Measurements from ENCODE around the gene TMEM109.

Gene TMEM109, protein sequence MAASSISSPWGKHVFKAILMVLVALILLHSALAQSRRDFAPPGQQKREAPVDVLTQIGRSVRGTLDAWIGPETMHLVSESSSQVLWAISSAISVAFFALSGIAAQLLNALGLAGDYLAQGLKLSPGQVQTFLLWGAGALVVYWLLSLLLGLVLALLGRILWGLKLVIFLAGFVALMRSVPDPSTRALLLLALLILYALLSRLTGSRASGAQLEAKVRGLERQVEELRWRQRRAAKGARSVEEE

DNA sequence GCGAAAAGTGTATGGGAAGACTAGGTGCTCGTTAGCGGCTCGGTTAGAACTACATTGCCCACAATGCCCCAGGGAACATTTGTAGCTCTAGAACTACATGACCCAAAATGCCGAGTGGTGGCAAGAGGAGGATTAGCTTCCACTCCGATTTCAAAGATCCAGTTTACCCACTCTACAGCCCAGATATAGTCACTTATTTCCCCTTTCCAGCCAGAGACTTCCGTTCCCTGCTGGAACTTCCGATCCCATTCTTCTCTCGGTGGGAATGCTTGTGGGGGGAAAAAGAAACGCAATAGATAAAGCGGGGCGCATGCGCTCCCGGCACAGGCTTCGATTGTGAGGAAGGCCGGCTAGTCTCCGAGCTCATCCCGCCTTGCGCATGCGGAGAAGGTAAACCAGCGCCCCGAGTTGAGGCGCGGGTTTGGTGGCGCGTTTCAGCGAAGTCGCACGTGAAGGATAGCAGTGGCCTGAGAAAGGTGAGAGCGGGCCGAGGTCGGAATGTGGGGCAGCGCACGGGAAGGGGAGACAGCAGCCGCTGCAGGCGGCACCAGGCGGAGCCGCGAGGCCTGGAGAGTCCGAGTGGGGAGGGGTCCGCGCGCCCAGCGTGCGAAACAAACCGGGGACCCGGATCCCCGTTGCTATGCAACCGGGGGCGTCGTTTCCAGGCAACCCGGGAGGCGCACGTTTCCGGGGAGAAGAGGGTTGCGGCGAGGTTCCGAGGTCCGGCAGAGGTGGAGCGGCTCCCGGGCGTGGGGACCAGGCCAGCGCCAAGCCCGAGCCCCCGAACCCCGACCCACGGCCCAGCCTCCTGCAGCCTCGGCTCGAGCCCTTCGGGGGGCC is at the start of gene TMEM109:
TMEM109 (plus strand) TSS at position 366 of the 840 bp plus-strand sequence. CDS start 5,536 bp downstream, outside the sequence.
- TF ChIP-seq YY1 (IDR thresholded peaks at IDR 0.05; ENCODE audit: insufficient read depth, insufficient read length) (no peak), ZNF274 (IDR thresholded peaks at IDR 0.05; ENCODE audit: low read depth, low read length) (no peak), SUZ12 (IDR thresholded peaks at IDR 0.05; ENCODE audit: extremely low read depth, insufficient read depth, insufficient read length) (no peak)
- DNase-seq (ENCODE audit: low read depth, low spot score): peak; percentile 84

DNA sequence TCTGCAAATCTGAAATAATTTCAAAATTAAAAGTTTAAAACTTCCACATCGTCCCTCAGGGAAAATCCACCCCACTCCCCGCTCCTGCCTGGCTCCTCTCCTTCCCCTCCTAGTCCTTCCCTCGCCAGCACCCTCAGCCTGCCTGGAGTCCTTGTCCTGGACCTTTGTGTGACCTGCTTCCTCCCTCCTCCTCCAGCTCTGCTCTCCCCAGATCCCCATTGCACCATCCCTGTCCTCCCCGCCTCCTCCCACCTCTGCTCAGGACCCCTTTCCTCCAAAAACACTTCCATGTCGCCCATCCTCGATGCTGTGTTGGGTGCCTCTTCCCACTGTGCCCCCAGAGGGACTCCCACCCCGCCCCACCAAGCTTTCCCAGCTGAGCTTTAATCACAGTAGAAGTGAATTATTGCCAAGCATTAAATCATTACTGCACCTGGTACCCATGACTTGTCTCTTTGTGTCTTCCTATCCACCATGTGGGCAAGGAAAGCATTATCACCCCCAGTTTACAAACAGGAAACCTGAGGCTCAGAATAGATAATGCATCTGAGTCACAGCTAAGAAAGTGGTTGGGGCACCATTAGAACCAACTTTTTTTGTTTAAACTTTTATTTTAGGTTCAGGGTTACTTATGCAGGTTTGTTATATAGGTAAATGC is 49.0 kb upstream of the TMEM109 start:
- H3K9me3 ChIP-seq (ENCODE audit: insufficient read depth, low read length): no peaks in the 10 kb centered on the region
- H3K4me1 ChIP-seq (ENCODE audit: insufficient read depth, insufficient read length): peaks cover 9% of the 10 kb centered on the region
- H3K27me3 ChIP-seq (ENCODE audit: insufficient read depth, insufficient read length): no peaks in the 10 kb centered on the region
- no peak for TF ChIP-seq YY1 (IDR thresholded peaks at IDR 0.05; ENCODE audit: insufficient read depth, insufficient read length)
- no peak for DNase-seq (ENCODE audit: low read depth, low spot score)
- no peak overlapping the region for H3K4me3 ChIP-seq (ENCODE audit: insufficient read length, low read depth)
- no peaks in the 10 kb centered on the region for H3K36me3 ChIP-seq (ENCODE audit: insufficient read depth, insufficient read length, low read length)
- no peak overlapping the region for H3K9ac ChIP-seq (ENCODE audit: insufficient read length, low read depth)

More for the DNA sequence above, at the start of gene TMEM109:
- H3K4me3 ChIP-seq (ENCODE audit: insufficient read length, low read depth): peak within 1 kb of the TSS; percentile 80
- H3K9me3 ChIP-seq (ENCODE audit: insufficient read depth, low read length): no peaks in the 10 kb centered on the region
- peaks cover 19% of the 10 kb centered on the region for H3K27me3 ChIP-seq (ENCODE audit: insufficient read depth, insufficient read length)
- peaks cover 17% of the 10 kb centered on the region for H3K4me1 ChIP-seq (ENCODE audit: insufficient read depth, insufficient read length)
- H3K9ac ChIP-seq (ENCODE audit: insufficient read length, low read depth): peak within 1 kb of the TSS; percentile 88
- peaks cover 19% of the 10 kb centered on the region for H3K36me3 ChIP-seq (ENCODE audit: insufficient read depth, insufficient read length, low read length)

DNA sequence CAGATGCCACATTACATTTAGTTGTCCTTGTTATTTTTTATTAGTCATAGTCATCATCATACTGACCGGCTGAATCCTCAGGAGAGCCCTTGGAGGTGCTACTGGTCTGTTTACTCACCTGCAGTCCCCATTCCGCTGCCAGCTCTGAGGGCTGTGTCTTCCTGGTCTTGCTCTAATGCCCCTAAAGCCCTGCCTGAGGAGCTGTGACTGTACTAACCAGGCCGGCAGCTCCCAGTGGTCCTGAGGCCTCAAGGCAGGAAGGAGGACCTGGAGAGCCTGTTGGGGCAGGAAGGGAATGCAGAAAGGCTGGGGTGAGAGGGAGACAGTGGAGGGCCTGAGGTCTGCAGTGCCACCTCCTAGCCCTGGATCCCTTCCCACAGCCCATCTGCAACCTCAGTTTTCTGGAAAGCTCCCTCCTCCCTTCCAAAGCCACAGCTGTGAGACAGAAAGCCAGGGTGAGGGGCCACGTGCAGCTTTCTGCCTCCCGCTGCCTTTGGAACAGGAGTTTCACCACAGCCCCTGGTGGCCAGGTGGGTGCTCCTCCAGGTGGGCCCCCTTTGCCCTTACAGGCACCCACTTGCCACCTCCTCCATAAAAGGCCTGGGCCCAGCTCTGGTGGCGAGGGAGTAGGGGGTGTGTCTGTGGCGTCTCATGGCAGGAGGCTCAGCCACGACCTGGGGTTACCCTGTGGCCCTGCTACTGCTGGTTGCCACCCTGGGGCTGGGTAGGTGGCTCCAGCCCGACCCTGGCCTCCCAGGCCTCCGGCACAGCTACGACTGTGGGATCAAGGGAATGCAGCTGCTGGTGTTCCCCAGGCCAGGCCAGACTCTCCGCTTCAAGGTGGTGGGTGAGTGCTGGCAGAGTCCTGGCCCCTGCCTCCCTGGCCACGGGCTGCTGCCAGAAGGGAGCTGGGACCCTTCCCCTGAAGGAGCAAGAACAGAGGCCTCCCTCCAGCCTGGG is 46.8 kb upstream of the TMEM109 start, which contains the start of gene ZP1:
ZP1 (plus strand) TSS at position 632 of the 960 bp plus-strand sequence; CDS start at position 652, 20 bp downstream.
- no peak for DNase-seq (ENCODE audit: low read depth, low spot score)
- Histone ChIP-seq H3K27me3 (ENCODE audit: insufficient read depth, insufficient read length) (no peaks in the 10 kb centered on the region), H3K9ac (ENCODE audit: insufficient read length, low read depth) (peak within 1 kb of the TSS; percentile 47), H3K9me3 (ENCODE audit: insufficient read depth, low read length) (no peaks in the 10 kb centered on the region), H3K4me3 (ENCODE audit: insufficient read length, low read depth) (no peak within 1 kb of the TSS), H3K4me1 (ENCODE audit: insufficient read depth, insufficient read length) (peaks cover 9% of the 10 kb centered on the region), H3K36me3 (ENCODE audit: insufficient read depth, insufficient read length, low read length) (no peaks in the 10 kb centered on the region)
- TF ChIP-seq SUZ12 (IDR thresholded peaks at IDR 0.05; ENCODE audit: extremely low read depth, insufficient read depth, insufficient read length): no peak
- no peak for TF ChIP-seq YY1 (IDR thresholded peaks at IDR 0.05; ENCODE audit: insufficient read depth, insufficient read length)
- no peak for TF ChIP-seq ZNF274 (IDR thresholded peaks at IDR 0.05; ENCODE audit: low read depth, low read length)

DNA sequence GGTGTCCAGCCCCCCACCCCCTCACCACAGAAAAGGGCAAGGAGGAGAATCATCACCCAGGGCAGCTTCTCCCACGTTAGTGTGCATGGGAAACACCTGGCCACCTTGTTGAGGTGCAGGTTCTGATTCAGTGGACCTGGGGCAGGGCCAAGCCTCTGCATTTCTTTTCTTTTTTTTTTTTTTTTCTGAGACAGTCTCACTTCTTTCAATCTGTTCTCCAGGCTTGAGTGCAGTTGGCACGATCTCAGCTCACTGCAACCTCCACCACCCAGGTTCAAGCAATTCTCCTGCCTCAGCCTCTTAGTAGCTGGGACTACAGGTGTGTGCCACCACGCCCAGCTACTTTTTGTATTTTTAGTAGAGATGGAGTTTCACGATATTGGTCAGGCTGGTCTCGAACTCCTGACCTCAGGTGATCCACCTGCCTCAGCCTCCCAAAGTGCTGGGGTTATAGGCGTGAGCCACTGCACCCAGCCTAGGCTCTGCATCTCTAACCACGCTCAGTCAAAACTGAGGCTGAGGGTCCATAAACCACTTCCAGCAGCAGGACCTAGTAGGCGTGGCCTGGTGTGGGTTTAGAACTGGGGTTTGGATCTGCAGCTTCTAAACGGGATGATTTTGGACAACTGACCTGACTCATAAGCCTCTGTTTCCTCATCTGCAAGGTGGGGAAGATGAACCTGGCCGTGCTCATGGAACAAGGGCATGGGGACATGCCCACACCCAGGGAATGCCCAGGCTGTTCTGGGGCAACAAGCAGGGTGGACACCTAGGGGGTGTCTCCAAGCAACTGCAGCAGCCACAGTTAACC is 45.9 kb upstream of the TMEM109 start:
- Histone ChIP-seq H3K4me1 (ENCODE audit: insufficient read depth, insufficient read length) (peaks cover 17% of the 10 kb centered on the region), H3K27me3 (ENCODE audit: insufficient read depth, insufficient read length) (no peaks in the 10 kb centered on the region), H3K9ac (ENCODE audit: insufficient read length, low read depth) (no peak overlapping the region), H3K36me3 (ENCODE audit: insufficient read depth, insufficient read length, low read length) (no peaks in the 10 kb centered on the region), H3K9me3 (ENCODE audit: insufficient read depth, low read length) (no peaks in the 10 kb centered on the region), H3K4me3 (ENCODE audit: insufficient read length, low read depth) (no peak overlapping the region)
- no peak for TF ChIP-seq YY1 (IDR thresholded peaks at IDR 0.05; ENCODE audit: insufficient read depth, insufficient read length)
- TF ChIP-seq SUZ12 (IDR thresholded peaks at IDR 0.05; ENCODE audit: extremely low read depth, insufficient read depth, insufficient read length): no peak
- no peak for TF ChIP-seq ZNF274 (IDR thresholded peaks at IDR 0.05; ENCODE audit: low read depth, low read length)
- no peak for DNase-seq (ENCODE audit: low read depth, low spot score)

DNA sequence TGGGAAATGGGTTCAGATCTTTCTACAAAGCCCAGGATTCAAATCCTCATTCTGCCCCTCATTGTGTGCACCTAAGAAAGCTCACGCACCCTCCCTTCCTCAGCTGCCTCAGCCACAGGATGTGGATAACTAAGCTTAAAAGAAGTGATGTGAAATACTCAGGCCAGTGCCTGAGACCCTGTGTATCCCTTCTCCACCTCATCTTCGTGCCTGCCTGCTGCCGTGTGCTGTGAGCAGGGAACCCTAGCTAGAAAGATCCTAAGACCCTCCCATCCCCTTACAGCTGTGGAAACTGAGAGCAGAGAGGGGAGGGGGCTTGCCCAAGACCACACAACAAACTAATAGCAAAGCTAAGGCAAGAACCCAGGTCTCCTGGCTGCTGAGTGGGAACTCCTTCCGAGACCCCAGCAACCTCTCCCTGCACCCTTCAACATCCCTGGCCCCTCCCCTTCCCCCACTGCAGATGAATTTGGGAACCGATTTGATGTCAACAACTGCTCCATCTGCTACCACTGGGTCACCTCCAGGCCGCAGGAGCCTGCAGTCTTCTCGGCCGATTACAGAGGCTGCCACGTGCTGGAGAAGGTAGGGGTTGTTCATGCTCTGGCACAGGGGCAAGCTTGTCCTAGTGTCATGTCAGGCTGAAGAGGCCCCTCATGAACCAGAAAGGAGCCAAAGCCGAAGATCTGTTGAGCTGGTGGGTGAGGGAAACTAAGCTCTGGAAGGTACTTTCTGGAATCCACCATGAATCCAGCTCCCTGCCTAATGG is 45.1 kb upstream of the TMEM109 start:
- H3K27me3 ChIP-seq (ENCODE audit: insufficient read depth, insufficient read length): no peaks in the 10 kb centered on the region
- no peak overlapping the region for H3K9ac ChIP-seq (ENCODE audit: insufficient read length, low read depth)
- TF ChIP-seq YY1 (IDR thresholded peaks at IDR 0.05; ENCODE audit: insufficient read depth, insufficient read length): no peak
- no peaks in the 10 kb centered on the region for H3K36me3 ChIP-seq (ENCODE audit: insufficient read depth, insufficient read length, low read length)
- H3K4me3 ChIP-seq (ENCODE audit: insufficient read length, low read depth): no peak overlapping the region
- H3K9me3 ChIP-seq (ENCODE audit: insufficient read depth, low read length): no peaks in the 10 kb centered on the region
- H3K4me1 ChIP-seq (ENCODE audit: insufficient read depth, insufficient read length): peaks cover 15% of the 10 kb centered on the region
- DNase-seq (ENCODE audit: low read depth, low spot score): no peak
